GM12801 (cell line): ENCODE results near the gene MRPS9.

Source experiments
- CTCF ChIP-seq: IDR thresholded peaks from one replicate; pipeline ENCODE4 v1.5.1; 2011; ENCODE audit warnings: control low read depth; ENCODE audit not compliant: insufficient read length; ENCODE audit errors: extremely low read depth

The MRPS9 gene

DNA sequence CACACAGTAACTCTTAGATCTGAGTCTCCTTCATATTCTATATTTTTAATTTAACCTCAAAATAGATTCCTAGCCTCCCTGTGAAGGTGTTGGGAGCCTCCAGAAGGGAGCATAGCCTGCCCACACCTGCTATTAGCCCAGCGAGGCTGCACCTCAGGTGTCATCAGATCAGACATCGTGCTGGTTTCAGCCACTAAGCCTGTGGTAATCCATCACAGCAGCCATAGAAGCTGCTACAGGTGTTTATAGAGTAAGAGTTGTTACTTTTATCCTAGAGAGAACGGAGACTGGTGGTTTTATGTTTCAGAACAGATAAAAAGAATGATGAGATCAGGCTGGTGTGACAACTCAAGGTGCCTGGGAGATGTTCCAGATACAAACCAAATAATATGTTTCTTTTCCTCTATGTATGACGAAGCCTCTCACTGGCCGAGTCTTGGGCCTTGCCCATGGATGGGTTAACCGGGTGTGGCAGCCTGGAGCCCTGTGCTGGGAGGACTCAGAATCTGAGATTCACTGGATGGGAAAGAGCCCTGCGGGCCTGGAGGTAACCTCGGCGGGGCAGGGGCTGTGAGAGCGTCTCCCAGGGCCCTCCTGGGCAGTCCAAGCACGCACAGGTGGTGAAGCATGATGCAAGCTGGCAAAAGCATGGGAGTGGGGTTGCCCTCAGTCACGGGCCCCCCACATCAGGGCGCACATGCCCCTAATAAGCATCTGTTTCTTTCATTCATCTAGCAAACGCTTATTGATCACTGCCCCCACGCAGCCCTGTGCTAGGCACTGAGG, 73.7 kb downstream of the MRPS9 start:
- no peak for TF ChIP-seq CTCF

GRCh38 chr2:105112345-105112744, 74.5 kb downstream of the MRPS9 start:
- TF ChIP-seq CTCF = no peak

DNA sequence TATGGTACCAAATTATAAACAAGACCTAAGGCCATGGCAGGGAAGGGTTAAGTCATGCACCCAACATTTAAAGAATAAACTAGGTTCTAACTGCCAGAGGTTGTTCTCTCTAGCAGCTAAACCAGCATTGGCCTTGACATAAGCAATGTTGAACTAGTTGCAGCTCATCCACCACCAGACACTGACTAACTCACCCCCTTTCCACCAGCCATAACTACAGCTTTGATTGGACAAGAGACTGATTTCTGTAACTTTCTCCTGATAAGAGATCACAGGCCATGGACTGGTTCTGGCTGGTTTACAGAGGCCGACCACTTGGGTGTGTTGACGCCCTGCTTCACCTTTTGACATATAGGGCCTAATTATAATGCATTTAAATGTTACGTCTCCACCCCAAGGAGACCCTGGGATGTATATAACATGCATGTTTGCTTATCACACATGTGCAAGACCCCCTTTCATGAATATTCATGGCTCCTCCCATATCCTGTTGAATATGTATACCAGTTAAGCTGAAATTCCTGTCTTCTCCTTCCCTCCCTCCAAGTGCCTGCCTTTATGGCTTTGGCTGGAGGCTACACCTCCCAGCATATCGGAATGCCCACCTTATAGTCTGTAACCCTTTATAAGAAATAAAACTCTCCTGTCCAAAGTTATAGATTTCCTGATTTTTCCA, 75.9 kb downstream of the MRPS9 start:
- TF ChIP-seq CTCF = no peak

DNA sequence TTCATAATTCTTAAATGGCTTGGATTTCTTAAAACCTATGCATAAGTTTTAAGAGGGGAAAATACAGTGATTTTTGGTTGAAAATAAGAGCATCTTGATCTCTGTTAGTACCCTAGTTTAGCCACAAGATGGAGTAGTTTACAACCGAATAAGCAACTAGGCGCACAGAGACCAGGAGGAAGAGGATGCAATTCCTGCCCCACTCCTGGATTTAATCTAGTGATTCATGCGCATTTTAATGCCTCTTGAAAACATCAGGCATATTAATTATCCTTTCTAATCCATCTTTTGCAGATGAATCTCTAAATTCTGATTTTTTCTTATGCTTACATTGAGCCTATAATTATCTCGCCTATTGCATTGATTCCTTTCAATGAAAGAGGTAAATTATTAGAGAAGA, 76.7 kb downstream of the MRPS9 start:
- TF ChIP-seq CTCF = no peak

- no peak for TF ChIP-seq CTCF
Measured at GRCh38 chr2:105116348-105116747, 78.5 kb downstream of the MRPS9 start.

- TF ChIP-seq CTCF = no peak
Measured at GRCh38 chr2:105117565-105117964, 79.7 kb downstream of the MRPS9 start.

DNA sequence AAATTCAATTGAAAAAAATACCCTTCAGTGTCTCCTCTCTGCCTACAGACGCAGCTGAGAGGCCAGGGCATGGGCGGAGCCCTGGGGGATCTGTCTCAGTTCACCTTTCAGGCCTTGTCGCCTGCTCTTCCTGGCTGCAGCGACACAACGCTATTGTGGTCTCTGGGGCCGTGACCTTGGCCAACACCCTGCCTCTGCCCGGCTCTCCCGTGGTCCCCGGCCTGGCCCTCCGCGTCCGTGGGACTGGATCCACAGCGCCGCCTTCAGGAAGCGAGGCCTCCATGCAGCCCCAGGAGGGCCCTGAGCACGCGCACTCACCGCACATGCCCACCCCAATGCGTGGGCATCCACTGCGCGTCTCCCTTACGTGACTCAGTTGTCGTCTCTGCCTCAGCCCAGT, 81.1 kb downstream of the MRPS9 start:
- TF ChIP-seq CTCF = no peak
